HepG2 (cell line): ENCODE measurements around the gene RHOT2. TPM values are rescaled to one million over a fixed set of nuclear protein-coding genes. Genes with fewer than 3 reads are reported as not detected.

Experiments
- ATAC-seq: fragments of 200-7000 bp; cut with Tn5 transposase; 3 replicates; pipeline ENCODE4 v1.9.1; 2020; ENCODE audit warnings: mild to moderate bottlenecking, moderate library complexity
- BruUV-seq: library from RNA; stranded (reverse); fragments of 400-500 nt; replicated peaks from 2 replicates; lab custom pipeline; 2021; lab: Mats Ljungman, UMichigan
- CTCF ChIA-PET: fragments of 300-600 bp; formaldehyde crosslinking; extraction: SDS; loops from one replicate; lab custom pipeline; 2021; ENCODE audit warnings: low total read pairs, inconsistent platforms, low intra/inter-chr PET ratio; lab: Yijun Ruan, JAX
- POLR2A ChIA-PET: fragments of 350-600 bp; sonication (Branson Sonifier 250); formaldehyde crosslinking; loops from one replicate; lab custom pipeline; 2020; ENCODE audit warnings: antibody characterized with exemption, inconsistent platforms; lab: Yijun Ruan, JAX
- DNase-seq: peaks from one replicate; pipeline ENCODE4 v3.0.0-alpha.2; 2015; ENCODE audit warnings: low spot score
- FAIRE-seq: peaks from 3 replicates; lab custom pipeline; 2011; peaks lifted over from hg19 to GRCh38; lab: Jason Lieb, UNC
- H2AFZ ChIP-seq: one replicate; pipeline ENCODE4 v1.6.1; 2011; ENCODE audit warnings: low read length, inconsistent platforms
- H3K27ac ChIP-seq: fragments of 300-600 bp; 3 replicates; pipeline ENCODE4 v1.8.0; 2011; ENCODE audit warnings: mixed run types, mild to moderate bottlenecking, mixed read lengths, low read length, inconsistent platforms; ENCODE audit not compliant: insufficient read depth; ENCODE audit errors: extremely low read length
- H3K27me3 ChIP-seq, 2 experiments: fragments of 200-600 bp in 1 of 2; 2 replicates in 1 of 2; 3 replicates in 1 of 2; pipeline versions ENCODE4 v1.6.0 to v1.8.0; 2011; ENCODE audit warnings: low read length in 2 of 2, mild to moderate bottlenecking in 2 of 2, moderate library complexity in 2 of 2, inconsistent platforms in 1 of 2; ENCODE audit not compliant: insufficient read depth in 2 of 2, control insufficient read depth in 1 of 2
- H3K36me3 ChIP-seq, 2 experiments: fragments of 200-600 bp in 1 of 2; replicated peaks in 1 of 2; 2 replicates in 1 of 2; 3 replicates in 1 of 2; pipeline versions ENCODE4 v1.5.1 to v1.8.0; 2011; ENCODE audit warnings: low read length in 2 of 2, inconsistent platforms in 1 of 2; ENCODE audit not compliant: insufficient read depth in 2 of 2, control insufficient read depth in 1 of 2
- H3K4me1 ChIP-seq: 2 replicates; pipeline ENCODE4 v1.5.1; 2012; ENCODE audit warnings: low read length, inconsistent platforms; ENCODE audit not compliant: insufficient read depth
- H3K4me2 ChIP-seq: 2 replicates; pipeline ENCODE4 v1.6.0; 2011; ENCODE audit warnings: low read depth, low read length, inconsistent platforms
- H3K4me3 ChIP-seq, 3 experiments: fragments of 200-600 bp in 1 of 3; sonication (generic), shearing (Covaris generic) in 1 of 3; replicated peaks in 1 of 3; 2 replicates each; pipeline ENCODE4 v1.5.1; 2011 to 2016; ENCODE audit warnings: low read length in 3 of 3, inconsistent platforms in 2 of 3, low read depth in 2 of 3, mild to moderate bottlenecking in 2 of 3, control low read depth in 1 of 3, mixed read lengths in 1 of 3; ENCODE audit not compliant: insufficient read depth in 1 of 3
- H3K79me2 ChIP-seq: one replicate; pipeline ENCODE4 v1.6.1; 2011; ENCODE audit warnings: low read length, inconsistent platforms; ENCODE audit not compliant: insufficient read depth
- H3K9ac ChIP-seq: 2 replicates; pipeline ENCODE4 v1.6.0; 2011; ENCODE audit warnings: mild to moderate bottlenecking, low read depth, low read length, inconsistent platforms; ENCODE audit not compliant: insufficient read depth
- H3K9me3 ChIP-seq: 2 replicates; pipeline ENCODE4 v1.5.1; 2012; ENCODE audit warnings: mild to moderate bottlenecking, low read length
- H4K20me1 ChIP-seq: 2 replicates; pipeline ENCODE4 v1.6.0; 2011; ENCODE audit warnings: inconsistent platforms, mild to moderate bottlenecking, low read length, moderate library complexity; ENCODE audit not compliant: insufficient read depth
- HIVEP1 ChIP-seq: sonication (generic); formaldehyde crosslinking; IDR thresholded peaks from 2 replicates; pipeline ENCODE4 v1.4.0; 2020; ENCODE audit warnings: mild to moderate bottlenecking, missing genetic modification reagents
- MEIS1 ChIP-seq: sonication (generic); formaldehyde crosslinking; IDR thresholded peaks from 2 replicates; pipeline ENCODE4 v1.9.0; 2021; ENCODE audit warnings: mild to moderate bottlenecking, missing genetic modification reagents, moderate library complexity, borderline replicate concordance
- POLR2AphosphoS5 ChIP-seq: IDR thresholded peaks from 2 replicates; pipeline ENCODE4 v1.6.1; 2012; ENCODE audit warnings: low read depth, low read length
- SMAD9 ChIP-seq: sonication (generic); formaldehyde crosslinking; IDR thresholded peaks from 2 replicates; pipeline ENCODE4 v1.5.1; 2020; ENCODE audit warnings: mild to moderate bottlenecking, missing genetic modification reagents
- ZFP62 ChIP-seq: sonication (generic); formaldehyde crosslinking; IDR thresholded peaks from 2 replicates; pipeline ENCODE4 v1.4.0; 2020; ENCODE audit warnings: missing genetic modification reagents
- ZNF20 ChIP-seq: sonication (generic); formaldehyde crosslinking; IDR thresholded peaks from 2 replicates; pipeline ENCODE4 v1.4.0; 2020; ENCODE audit warnings: mild to moderate bottlenecking, moderate library complexity, missing genetic modification reagents
- ZNF383 ChIP-seq: sonication (generic); formaldehyde crosslinking; IDR thresholded peaks from 2 replicates; pipeline ENCODE4 v1.4.0; 2020; ENCODE audit warnings: missing genetic modification reagents, mild to moderate bottlenecking, borderline replicate concordance
- ZNF550 ChIP-seq: sonication (generic); formaldehyde crosslinking; IDR thresholded peaks from 2 replicates; pipeline ENCODE4 v1.4.0; 2020; ENCODE audit warnings: mild to moderate bottlenecking, missing genetic modification reagents, borderline replicate concordance
- WGBS: methylation state at CpG from one replicate; pipeline ENCODE4 v1.1.6; 2017; ENCODE audit warnings: low lambda C conversion rate; 5-methylcytosine and 5-hydroxymethylcytosine counted together
- in situ Hi-C: cut with HindIII; loops from 2 replicates; pipeline ENCODE4 v1.10.0; 2017; ENCODE audit warnings: low pct_unique_long_range_greater_than_20kb; ENCODE audit not compliant: extremely low pct_ligation_motif_present
- intact Hi-C: fragments of 100-400 bp; cut with micrococcal nuclease; formaldehyde crosslinking; loops from one replicate; pipeline ENCODE4 v1.10.0; 2022; ENCODE audit not compliant: unreplicated experiment
- polyA plus RNA-seq, 8 experiments: library from polyadenylated mRNA; depleted of rRNA in 3 of 8; stranded (reverse) in 7 of 8; unstranded in 1 of 8; fragments of >200 nt; fragmentation: Illumina TruSeq in 4 of 8; extraction: Trizol in 4 of 8; gene quantifications; 2 replicates each; pipeline versions ENCODE4 v1.2.1 to v1.2.3, GENCODE V29; 2011 to 2016; ENCODE audit warnings: low read depth in 4 of 8, missing spikeins in 1 of 8, mixed read lengths in 1 of 8; ENCODE audit not compliant: insufficient read depth in 1 of 8
- total RNA-seq, 5 experiments: library from RNA; depleted of rRNA; stranded (reverse); fragments of >200 nt; fragmentation: Illumina TruSeq; extraction: Trizol; gene quantifications; 2 replicates each; pipeline ENCODE4 v1.2.3, GENCODE V29; 2016; ENCODE audit warnings: low read depth in 1 of 5
- TF ChIP-seq, protein P1 (sequence below): sonication (generic); formaldehyde crosslinking; IDR thresholded peaks from 2 replicates; pipeline ENCODE4 v1.4.0; 2020; ENCODE audit warnings: mild to moderate bottlenecking, missing genetic modification reagents
- TF ChIP-seq, protein P2 (sequence below): IDR thresholded peaks from 2 replicates; pipeline ENCODE4 v1.6.1; 2016; ENCODE audit warnings: missing compliant biosample characterization, missing genetic modification reagents, borderline replicate concordance
- TF ChIP-seq, protein P3 (sequence below): IDR thresholded peaks from 2 replicates; pipeline ENCODE4 v1.6.1; 2016; ENCODE audit warnings: missing biosample characterization, missing genetic modification reagents, low read depth
- TF ChIP-seq, protein P4 (sequence below): fragments of 450-650 bp; IDR thresholded peaks from 2 replicates; pipeline ENCODE4 v1.6.1; 2017; ENCODE audit warnings: mild to moderate bottlenecking

RHOT2 gene
- total and polyA plus RNA-seq, 2 of the 13 experiments (the other 11 are each of a cell fraction or from before 2014, with no cell fraction given), result 63.6 to 76.9 TPM

DNA sequence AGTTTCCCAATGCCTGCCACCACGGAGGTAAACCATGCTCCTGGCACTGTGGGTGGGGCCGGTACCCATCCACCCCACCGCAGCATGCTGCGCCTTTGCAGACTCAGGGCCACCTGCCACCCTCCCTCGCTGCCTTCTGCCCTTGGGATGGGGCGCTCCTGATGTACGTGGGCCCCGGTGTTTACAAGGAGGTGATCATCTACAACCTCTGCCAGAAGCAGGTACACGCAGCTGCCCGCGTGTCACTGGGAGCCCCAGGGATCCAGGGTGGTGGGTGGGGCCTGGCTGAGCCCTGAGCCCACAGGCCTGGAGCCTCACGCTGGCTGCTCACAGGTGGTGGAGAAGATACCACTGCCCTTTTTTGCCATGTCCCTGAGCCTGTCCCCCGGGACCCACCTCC, 1.4 kb upstream of the RHOT2 start:
- Histone ChIP-seq H3K9me3 (no peaks in the 10 kb centered on the region), H3K36me3 (peaks cover 10 to 23% of the 10 kb centered on the region in 2 experiments; a peak in 3 of 5 replicates), H2AFZ (no peak overlapping the region), H3K27ac (no peak overlapping the region), H3K27me3 (no peaks in the 10 kb centered on the region), H3K4me1 (peaks cover 18% of the 10 kb centered on the region), H3K4me2 (no peak overlapping the region), H3K4me3 (no peak overlapping the region), H4K20me1 (no peaks in the 10 kb centered on the region), H3K9ac (no peak overlapping the region), H3K79me2 (peaks cover 17% of the 10 kb centered on the region)
- DNase-seq (no peak), ATAC-seq (no peak), FAIRE-seq (no peak)
- in situ Hi-C loops, result no loop called here
- no peak for TF ChIP-seq POLR2AphosphoS5
- no peak for TF ChIP-seq ZNF383
- TF ChIP-seq ZFP62 (CRISPR knock-in tag), result no peak
- TF ChIP-seq ZNF550 (CRISPR knock-in tag), result no peak
- TF ChIP-seq, protein P1, sequence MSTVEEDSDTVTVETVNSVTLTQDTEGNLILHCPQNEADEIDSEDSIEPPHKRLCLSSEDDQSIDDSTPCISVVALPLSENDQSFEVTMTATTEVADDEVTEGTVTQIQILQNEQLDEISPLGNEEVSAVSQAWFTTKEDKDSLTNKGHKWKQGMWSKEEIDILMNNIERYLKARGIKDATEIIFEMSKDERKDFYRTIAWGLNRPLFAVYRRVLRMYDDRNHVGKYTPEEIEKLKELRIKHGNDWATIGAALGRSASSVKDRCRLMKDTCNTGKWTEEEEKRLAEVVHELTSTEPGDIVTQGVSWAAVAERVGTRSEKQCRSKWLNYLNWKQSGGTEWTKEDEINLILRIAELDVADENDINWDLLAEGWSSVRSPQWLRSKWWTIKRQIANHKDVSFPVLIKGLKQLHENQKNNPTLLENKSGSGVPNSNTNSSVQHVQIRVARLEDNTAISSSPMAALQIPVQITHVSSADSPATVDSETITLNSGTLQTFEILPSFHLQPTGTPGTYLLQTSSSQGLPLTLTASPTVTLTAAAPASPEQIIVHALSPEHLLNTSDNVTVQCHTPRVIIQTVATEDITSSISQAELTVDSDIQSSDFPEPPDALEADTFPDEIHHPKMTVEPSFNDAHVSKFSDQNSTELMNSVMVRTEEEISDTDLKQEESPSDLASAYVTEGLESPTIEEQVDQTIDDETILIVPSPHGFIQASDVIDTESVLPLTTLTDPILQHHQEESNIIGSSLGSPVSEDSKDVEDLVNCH (CRISPR knock-in tag), result no peak
- no peak for TF ChIP-seq SMAD9 (CRISPR knock-in tag)
- TF ChIP-seq HIVEP1 (CRISPR knock-in tag), result no peak
- TF ChIP-seq, protein P2, sequence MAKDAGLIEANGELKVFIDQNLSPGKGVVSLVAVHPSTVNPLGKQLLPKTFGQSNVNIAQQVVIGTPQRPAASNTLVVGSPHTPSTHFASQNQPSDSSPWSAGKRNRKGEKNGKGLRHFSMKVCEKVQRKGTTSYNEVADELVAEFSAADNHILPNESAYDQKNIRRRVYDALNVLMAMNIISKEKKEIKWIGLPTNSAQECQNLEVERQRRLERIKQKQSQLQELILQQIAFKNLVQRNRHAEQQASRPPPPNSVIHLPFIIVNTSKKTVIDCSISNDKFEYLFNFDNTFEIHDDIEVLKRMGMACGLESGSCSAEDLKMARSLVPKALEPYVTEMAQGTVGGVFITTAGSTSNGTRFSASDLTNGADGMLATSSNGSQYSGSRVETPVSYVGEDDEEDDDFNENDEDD, result no peak
- TF ChIP-seq, protein P3, sequence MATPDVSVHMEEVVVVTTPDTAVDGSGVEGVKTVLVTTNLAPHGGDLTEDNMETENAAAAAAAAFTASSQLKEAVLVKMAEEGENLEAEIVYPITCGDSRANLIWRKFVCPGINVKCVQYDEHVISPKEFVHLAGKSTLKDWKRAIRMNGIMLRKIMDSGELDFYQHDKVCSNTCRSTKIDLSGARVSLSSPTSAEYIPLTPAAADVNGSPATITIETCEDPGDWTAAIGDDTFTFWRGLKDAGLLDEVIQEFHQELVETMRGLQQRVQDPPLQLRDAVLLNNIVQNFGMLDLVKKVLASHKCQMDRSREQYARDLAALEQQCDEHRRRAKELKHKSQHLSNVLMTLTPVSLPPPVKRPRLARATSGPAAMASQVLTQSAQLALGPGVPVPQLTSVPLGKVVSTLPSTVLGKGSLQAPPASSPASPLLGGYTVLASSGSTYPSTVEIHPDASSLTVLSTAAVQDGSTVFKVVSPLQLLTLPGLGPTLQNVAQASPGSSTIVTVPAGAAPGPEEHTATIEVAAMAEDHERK, result no peak
- TF ChIP-seq ZNF20 (CRISPR knock-in tag), result no peak
- TF ChIP-seq, protein P4, sequence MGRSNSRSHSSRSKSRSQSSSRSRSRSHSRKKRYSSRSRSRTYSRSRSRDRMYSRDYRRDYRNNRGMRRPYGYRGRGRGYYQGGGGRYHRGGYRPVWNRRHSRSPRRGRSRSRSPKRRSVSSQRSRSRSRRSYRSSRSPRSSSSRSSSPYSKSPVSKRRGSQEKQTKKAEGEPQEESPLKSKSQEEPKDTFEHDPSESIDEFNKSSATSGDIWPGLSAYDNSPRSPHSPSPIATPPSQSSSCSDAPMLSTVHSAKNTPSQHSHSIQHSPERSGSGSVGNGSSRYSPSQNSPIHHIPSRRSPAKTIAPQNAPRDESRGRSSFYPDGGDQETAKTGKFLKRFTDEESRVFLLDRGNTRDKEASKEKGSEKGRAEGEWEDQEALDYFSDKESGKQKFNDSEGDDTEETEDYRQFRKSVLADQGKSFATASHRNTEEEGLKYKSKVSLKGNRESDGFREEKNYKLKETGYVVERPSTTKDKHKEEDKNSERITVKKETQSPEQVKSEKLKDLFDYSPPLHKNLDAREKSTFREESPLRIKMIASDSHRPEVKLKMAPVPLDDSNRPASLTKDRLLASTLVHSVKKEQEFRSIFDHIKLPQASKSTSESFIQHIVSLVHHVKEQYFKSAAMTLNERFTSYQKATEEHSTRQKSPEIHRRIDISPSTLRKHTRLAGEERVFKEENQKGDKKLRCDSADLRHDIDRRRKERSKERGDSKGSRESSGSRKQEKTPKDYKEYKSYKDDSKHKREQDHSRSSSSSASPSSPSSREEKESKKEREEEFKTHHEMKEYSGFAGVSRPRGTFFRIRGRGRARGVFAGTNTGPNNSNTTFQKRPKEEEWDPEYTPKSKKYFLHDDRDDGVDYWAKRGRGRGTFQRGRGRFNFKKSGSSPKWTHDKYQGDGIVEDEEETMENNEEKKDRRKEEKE, result no peak
- no peak for TF ChIP-seq MEIS1 (CRISPR knock-in tag)
- intact Hi-C loops, result no loop called here
- ChIA-PET POLR2A (no interaction called here), CTCF (no interaction called here)
- no TSS peak for BruUV-seq
- 95% methylated on average over 4 of the region's 13 CpGs for WGBS
